Measurements from ENCODE around the gene PLEKHA4. TPM values are rescaled to one million over a fixed set of nuclear protein-coding genes. Genes with fewer than 3 reads are reported as not detected.

PLEKHA4 gene
- total and polyA plus RNA-seq, 9 of the 15 experiments (the other 6 are each of a cell fraction or from before 2014, with no cell fraction given), result 0.07 to 30.8 (median 11.4) TPM

DNA sequence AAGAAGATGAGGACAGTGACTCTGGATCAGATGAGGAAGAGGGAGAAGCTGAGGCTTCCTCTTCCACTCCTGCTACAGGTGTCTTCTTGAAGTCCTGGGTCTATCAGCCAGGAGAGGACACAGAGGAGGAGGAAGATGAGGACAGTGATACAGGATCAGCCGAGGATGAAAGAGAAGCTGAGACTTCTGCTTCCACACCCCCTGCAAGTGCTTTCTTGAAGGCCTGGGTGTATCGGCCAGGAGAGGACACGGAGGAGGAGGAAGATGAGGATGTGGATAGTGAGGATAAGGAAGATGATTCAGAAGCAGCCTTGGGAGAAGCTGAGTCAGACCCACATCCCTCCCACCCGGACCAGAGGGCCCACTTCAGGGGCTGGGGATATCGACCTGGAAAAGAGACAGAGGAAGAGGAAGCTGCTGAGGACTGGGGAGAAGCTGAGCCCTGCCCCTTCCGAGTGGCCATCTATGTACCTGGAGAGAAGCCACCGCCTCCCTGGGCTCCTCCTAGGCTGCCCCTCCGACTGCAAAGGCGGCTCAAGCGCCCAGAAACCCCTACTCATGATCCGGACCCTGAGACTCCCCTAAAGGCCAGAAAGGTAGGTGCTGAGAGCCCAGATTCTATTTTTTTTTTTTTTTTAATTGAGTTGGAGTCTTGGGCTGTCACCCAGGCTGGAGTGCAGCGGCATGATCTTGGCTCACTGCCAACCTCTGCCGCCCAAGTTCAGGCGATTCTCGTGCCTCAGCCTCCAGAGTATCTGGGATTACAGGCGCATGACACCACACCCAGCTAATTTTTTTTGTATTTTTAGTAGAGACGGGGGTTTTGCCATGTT, 6.1 kb upstream of the PLEKHA4 start (continued):
- TF ChIP-seq POLR2G (IDR thresholded peaks at IDR 0.05; ENCODE audit: low read depth, low read length), result peak; percentile 66; the same call in 1 of the 2 replicates
- peak; percentile 61 for TF ChIP-seq KDM5B (IDR thresholded peaks at IDR 0.05; ENCODE audit: insufficient replicate concordance, low read depth, low read length)
- peak; percentile 34 for TF ChIP-seq HMGN3 (IDR thresholded peaks at IDR 0.05; ENCODE audit: borderline replicate concordance, extremely low read depth, insufficient read length, low read depth, low read length)

DNA sequence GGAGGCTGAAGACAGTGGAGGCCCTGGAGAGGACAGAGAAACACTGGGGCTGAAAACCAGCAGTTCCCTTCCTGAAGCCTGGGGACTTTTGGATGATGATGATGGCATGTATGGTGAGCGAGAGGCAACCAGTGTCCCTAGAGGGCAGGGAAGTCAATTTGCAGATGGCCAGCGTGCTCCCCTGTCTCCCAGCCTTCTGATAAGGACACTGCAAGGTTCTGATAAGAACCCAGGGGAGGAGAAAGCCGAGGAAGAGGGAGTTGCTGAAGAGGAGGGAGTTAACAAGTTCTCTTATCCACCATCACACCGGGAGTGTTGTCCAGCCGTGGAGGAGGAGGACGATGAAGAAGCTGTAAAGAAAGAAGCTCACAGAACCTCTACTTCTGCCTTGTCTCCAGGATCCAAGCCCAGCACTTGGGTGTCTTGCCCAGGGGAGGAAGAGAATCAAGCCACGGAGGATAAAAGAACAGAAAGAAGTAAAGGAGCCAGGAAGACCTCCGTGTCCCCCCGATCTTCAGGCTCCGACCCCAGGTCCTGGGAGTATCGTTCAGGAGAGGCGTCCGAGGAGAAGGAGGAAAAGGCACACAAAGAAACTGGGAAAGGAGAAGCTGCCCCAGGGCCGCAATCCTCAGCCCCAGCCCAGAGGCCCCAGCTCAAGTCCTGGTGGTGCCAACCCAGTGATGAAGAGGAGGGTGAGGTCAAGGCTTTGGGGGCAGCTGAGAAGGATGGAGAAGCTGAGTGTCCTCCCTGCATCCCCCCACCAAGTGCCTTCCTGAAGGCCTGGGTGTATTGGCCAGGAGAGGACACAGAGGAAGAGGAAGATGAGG, 5.3 kb upstream of the PLEKHA4 start:
- WGBS (ENCODE audit: insufficient coverage, low coverage, missing lambda C conversion rate), result 3% methylated on average over 11 of the region's 14 CpGs
- peak overlapping the region; percentile 92 to 93 for H3K9ac ChIP-seq (ENCODE audit: insufficient read depth in 1 of 2, low read depth in 2 of 2, low read length in 2 of 2)
- peak overlapping the region; percentile 94 for H3K27ac ChIP-seq (ENCODE audit: extremely low read depth, low read depth, low read length)
- in situ Hi-C loops (cut with MboI), result loop anchor here (10.0 kb wide), 1 partner anchor 91 kb away; the partner anchor contains the start of gene FTL
- H3K9me3 ChIP-seq (replicated peaks; ENCODE audit: control insufficient read depth, insufficient read depth, low read depth, low read length), result no peaks in the 10 kb centered on the region
- peak overlapping the region; percentile 87 for H3K4me3 ChIP-seq
- H3K27me3 ChIP-seq (ENCODE audit: control insufficient read depth in 2 of 2, insufficient read depth in 2 of 2, low read length in 2 of 2), result no peaks in the 10 kb centered on the region
- H3K4me2 ChIP-seq (ENCODE audit: insufficient read depth, low read length), result peak overlapping the region; percentile 95
- intact Hi-C loops (cut with micrococcal nuclease), result loop anchor here (1.0 to 2.0 kb wide), 2 partner anchors 27 to 94 kb away; partner anchors contain the start of gene NUCB1
- BruUV-seq (replicated peaks), result no TSS peak
- peaks cover 18 to 39% of the 10 kb centered on the region in 2 experiments for H3K4me1 ChIP-seq (replicated peaks in 1 of 2; ENCODE audit: control insufficient read depth in 2 of 2, insufficient read depth in 2 of 2, low read length in 2 of 2)
- POLR2A ChIA-PET, result interaction anchor here (0.7 to 12.2 kb wide), 26 partner anchors 8 to 135 kb away, joined by 3 to 439 read pairs (median 6); partner anchors contain the start of genes BAX, BCAT2, FTL and NUCB1
- no peaks in the 10 kb centered on the region for H3K9me1 ChIP-seq (ENCODE audit: control insufficient read depth, insufficient read depth, low read length)
- DNase-seq (ENCODE audit: extremely low read depth in 1 of 4, low spot score in 3 of 4), result peak; percentile 90 to 98 (median 94)
- H4K20me1 ChIP-seq (replicated peaks; ENCODE audit: control insufficient read depth, insufficient read depth, low read length), result peaks cover 37% of the 10 kb centered on the region
- H2AFZ ChIP-seq (ENCODE audit: low read depth, low read length), result no peak overlapping the region
- peaks cover 42% of the 10 kb centered on the region for H3K36me3 ChIP-seq (ENCODE audit: control insufficient read depth, insufficient read depth, low read length)
- peaks cover 56% of the 10 kb centered on the region for H3K79me2 ChIP-seq (ENCODE audit: control insufficient read depth, insufficient read depth, low read length)
- peak; percentile 56 for ATAC-seq
- peak; percentile 100 for FAIRE-seq
- CTCF ChIA-PET (ENCODE audit: low intra/inter-chr PET ratio), result interaction anchor here (1.1 kb wide), 2 partner anchors 92 to 98 kb away, joined by 3 read pairs; partner anchors contain the start of gene FTL
- TF ChIP-seq ZNF124 (CRISPR knock-in tag; IDR thresholded peaks at IDR 0.05), result no peak
- peak in 1 of 2 experiments; percentile 81; a peak in 2 of 4 replicates for TF ChIP-seq NONO (IDR thresholded peaks at IDR 0.05; ENCODE audit: low read depth in 2 of 2, low read length in 1 of 2)
- TF ChIP-seq OTX1 (CRISPR knock-in tag; IDR thresholded peaks at IDR 0.05), result 0 out of 2 replicates have a peak, but pooled peaks have one; percentile 45
- TF ChIP-seq MCM2 (IDR thresholded peaks at IDR 0.05; ENCODE audit: low read depth), result no peak
- no peak for TF ChIP-seq FOS (IDR thresholded peaks at IDR 0.05; ENCODE audit: extremely low read depth, insufficient read length)
- TF ChIP-seq GTF2B (IDR thresholded peaks at IDR 0.05; ENCODE audit: extremely low read depth, insufficient read length), result no peak
- peak; percentile 53 for TF ChIP-seq L3MBTL2 (IDR thresholded peaks at IDR 0.05)
- TF ChIP-seq ZNF79 (CRISPR knock-in tag; IDR thresholded peaks at IDR 0.05; ENCODE audit: low read depth), result peak; percentile 9; the same call in 1 of the 2 replicates
- TF ChIP-seq TAL1 (IDR thresholded peaks at IDR 0.05), result peak; percentile 99
- peak; percentile 95 for TF ChIP-seq SMARCE1 (IDR thresholded peaks at IDR 0.05)
- peak; percentile 59; the same call in 1 of the 2 replicates for TF ChIP-seq ZNF583 (CRISPR knock-in tag; IDR thresholded peaks at IDR 0.05)
- no peak for TF ChIP-seq PURB (CRISPR knock-in tag; IDR thresholded peaks at IDR 0.05; ENCODE audit: low read depth)
- TF ChIP-seq ZNF699 (CRISPR knock-in tag; IDR thresholded peaks at IDR 0.05; ENCODE audit: insufficient replicate concordance), result no peak
- TF ChIP-seq KLF13 (tag; IDR thresholded peaks at IDR 0.05; ENCODE audit: borderline replicate concordance, low read depth), result no peak; the same call in 1 of the 2 replicates
- peak; percentile 92 for TF ChIP-seq NCOA1 (IDR thresholded peaks at IDR 0.05; ENCODE audit: low read depth)
- TF ChIP-seq GTF2F1 (IDR thresholded peaks at IDR 0.05; ENCODE audit: low read depth, low read length), result no peak
